NCI-H2196 (cell line): ENCODE data around the gene PDXP.
"Not testable (repeated sequence)": the region's sequence is repeated elsewhere in the genome, so short reads cannot be mapped to it uniquely, and the experiment has no call there.

Experiments used
- DNase-seq: peaks from one replicate; lab custom pipeline; 2025; ENCODE audit not compliant: unreplicated experiment; lab: John Stamatoyannopoulos, UW

The PDXP gene

DNA sequence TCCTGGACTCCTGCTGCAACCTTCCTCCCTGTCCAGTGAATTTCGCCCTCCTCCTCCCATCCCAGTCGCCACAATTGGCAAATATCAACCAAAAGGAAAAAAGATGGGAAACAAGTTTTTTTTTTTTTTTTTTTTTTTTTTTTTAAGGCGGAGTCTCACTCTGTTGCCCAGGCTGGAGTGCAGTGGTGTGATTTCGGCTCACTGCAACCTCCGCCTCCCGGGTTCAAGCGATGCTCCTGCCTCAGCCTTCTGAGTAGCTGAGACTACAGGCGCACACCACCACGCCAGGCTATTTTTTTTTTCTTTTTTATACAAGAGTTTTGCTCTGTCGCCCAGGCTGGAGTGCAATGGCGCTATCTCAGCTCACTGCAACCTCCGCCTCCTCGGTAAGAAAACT lies 37.7 kb downstream of the PDXP start:
- not testable (repeated sequence) for DNase-seq

GRCh38 chr22:37696657-37697537 lies 38.4 kb downstream of the PDXP start, which contains the start of gene TRIOBP:
Gene TRIOBP (plus strand): TSS chr22:37697048. CDS start chr22:37701366, 4,318 bp downstream.
- DNase-seq: peak; percentile 86

DNA sequence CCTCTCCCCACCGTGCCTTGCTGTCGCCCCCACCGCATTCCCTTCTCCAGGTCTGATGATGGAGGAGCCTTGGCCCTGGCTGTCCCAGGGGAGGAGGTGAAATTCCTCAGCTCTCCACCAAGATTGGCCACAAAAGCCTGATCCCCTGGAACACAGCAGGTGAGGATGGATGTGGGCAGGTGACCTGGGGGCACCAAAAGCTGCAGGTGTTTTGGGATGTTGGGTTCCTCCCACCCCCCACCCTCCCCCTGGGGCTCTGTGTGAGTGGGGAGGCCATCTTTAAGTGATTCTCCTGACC lies 39.0 kb downstream of the PDXP start:
- DNase-seq: no peak

- no peak for DNase-seq
Measured at GRCh38 chr22:37701141-37701786, 42.7 kb downstream of the PDXP start.

GRCh38 chr22:37703906-37704305 lies 45.4 kb downstream of the PDXP start:
- no peak for DNase-seq

DNA sequence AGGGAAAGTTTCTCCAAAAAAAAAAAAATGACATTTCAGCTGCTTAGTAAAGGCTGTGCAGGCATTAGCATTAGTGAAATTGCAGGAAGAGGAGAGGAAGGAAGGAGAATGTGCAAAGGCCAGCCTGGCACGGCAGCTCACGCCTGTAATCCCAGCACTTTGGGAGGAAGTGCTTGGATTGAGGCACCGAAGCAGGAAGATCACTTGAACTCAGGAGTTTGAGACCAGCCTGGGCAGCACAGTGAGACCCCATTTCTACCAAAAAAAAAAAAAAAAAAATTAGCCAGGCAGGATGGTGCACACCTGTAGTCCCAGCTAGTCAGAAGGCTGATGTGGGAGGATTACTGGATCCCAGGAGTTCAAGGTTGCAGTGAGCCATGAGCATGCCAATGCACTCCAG lies 46.1 kb downstream of the PDXP start:
- DNase-seq: no peak

DNA sequence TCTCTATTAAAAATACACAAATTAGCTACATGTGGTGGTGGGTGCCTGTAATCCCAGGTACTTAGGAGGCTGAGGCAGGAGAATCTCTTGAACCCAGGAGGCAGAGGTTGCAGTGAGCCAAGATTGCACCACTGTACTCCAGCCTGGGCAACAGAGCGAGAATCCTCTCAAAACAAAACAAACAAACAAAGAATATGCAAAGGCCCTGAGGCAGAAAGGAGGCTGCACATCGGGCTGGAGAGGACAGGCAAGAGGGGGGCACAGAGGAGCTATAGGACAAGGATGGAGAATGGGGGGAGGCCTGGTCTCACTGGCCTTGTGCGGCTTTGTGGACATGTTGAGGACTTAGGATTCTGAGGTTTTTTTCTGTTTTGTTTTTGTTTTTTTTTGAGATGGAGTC lies 46.7 kb downstream of the PDXP start:
- no peak for DNase-seq

DNA sequence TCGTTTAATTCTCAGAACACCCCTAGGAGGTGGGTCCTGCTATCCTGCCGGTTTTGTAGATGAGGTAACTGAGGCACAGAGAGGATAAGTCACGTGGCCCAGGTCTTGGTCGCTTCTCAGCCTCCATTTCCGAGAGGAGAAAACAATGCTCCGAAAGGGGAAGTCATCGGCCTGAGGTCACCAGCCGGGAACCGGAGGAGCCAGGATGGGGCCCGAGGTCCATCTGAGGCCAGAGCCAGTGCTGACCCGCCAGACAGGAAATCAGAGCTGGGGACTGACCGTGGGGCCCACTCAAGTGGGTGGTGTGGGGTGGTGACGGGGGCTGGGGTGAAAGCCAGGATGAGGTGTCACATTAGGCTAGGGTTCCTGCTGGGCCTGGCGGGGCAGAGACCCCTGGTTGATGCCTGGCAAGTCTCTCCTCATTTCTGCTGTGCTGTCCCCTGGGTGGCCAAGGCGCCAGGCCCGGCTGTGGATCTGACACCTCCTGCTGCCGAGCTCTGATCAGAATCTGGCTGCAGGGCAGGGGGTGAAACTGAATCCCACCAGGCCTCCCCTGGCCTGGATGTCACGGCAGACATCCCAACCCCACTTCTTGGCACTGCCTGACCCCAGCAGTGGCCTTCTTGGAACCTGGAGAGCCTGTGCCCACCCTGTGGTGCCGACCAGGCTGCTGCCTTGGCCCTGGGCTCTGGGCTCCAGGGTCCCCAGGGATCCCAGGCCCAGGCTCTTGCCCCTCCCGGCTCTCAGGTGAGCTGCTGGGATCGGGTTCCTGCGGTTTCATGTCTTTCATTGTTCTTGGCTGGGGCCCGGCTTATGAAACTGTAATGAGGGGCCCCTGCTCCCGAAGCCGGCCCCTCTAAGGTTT lies 50.3 kb downstream of the PDXP start:
- DNase-seq: no peak

GRCh38 chr22:37709445-37709765 lies 50.9 kb downstream of the PDXP start:
- no peak for DNase-seq

GRCh38 chr22:37710675-37711074 lies 52.2 kb downstream of the PDXP start:
- no peak for DNase-seq

- DNase-seq: no peak
Measured at GRCh38 chr22:37711490-37711889, 53.0 kb downstream of the PDXP start.

GRCh38 chr22:37713761-37714160 lies 55.2 kb downstream of the PDXP start:
- DNase-seq: no peak

GRCh38 chr22:37714634-37715033 lies 56.1 kb downstream of the PDXP start:
- no peak for DNase-seq

DNA sequence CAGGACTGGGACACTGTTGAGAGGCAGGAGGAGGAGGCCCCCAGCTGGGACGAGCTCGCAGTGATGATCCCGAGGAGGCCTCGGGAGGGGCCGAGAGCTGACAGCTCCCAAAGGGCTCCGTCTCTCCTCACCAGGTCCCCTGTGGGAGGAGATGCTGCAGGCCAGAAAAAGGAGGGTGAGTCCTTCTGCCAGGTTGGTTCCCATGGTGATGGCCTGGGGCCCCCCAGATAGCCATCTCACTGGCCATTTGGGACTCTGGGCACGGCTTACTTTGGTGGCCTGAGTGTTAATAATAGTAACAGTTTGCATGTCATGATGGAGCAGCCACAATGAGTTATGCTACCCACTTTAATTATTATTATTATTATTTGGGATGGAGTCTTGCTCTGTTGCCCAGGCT lies 57.2 kb downstream of the PDXP start:
- DNase-seq: no peak
